Panc1 (cell line): ENCODE results near the gene IRS4. TPM values are rescaled to one million over a fixed set of nuclear protein-coding genes. Genes with fewer than 3 reads are reported as not detected.

Experiments
- ATAC-seq: fragments of 200-7000 bp; cut with Tn5 transposase; 2 replicates; pipeline ENCODE4 v1.9.1; 2020; ENCODE audit warnings: mild to moderate bottlenecking, moderate library complexity
- BruUV-seq: library from RNA; stranded (reverse); fragments of 400-500 nt; replicated peaks from 2 replicates; lab custom pipeline; 2021; lab: Mats Ljungman, UMichigan
- CTCF ChIA-PET: fragments of 300-600 bp; sonication (Branson Sonifier 250); formaldehyde crosslinking; loops from one replicate; lab custom pipeline; 2022; ENCODE audit warnings: antibody characterized with exemption; lab: Charles Lee
- POLR2A ChIA-PET: fragments of 300-600 bp; sonication (Branson Sonifier 250); formaldehyde crosslinking; loops from one replicate; lab custom pipeline; 2022; ENCODE audit warnings: antibody characterized with exemption; lab: Charles Lee
- DNase-seq: peaks from one replicate; pipeline ENCODE4 v3.0.0-alpha.2; 2010; ENCODE audit warnings: low read depth, low spot score
- H3K27ac ChIP-seq: 2 replicates; pipeline ENCODE4 v1.5.1; 2011; ENCODE audit warnings: mild to moderate bottlenecking, low read length, inconsistent platforms
- H3K27me3 ChIP-seq: fragments of 200-500 bp; sonication (Bioruptor generic); 2 replicates; pipeline ENCODE4 v1.6.0; 2014; ENCODE audit warnings: low read length, inconsistent platforms; ENCODE audit not compliant: control insufficient read depth, insufficient read depth
- H3K36me3 ChIP-seq: fragments of 200-500 bp; sonication (Bioruptor generic); 2 replicates; pipeline ENCODE4 v1.5.1; 2014; ENCODE audit warnings: inconsistent platforms, mild to moderate bottlenecking, low read length, moderate library complexity; ENCODE audit not compliant: control insufficient read depth, insufficient read depth
- H3K4me1 ChIP-seq: 2 replicates; pipeline ENCODE4 v1.5.1; 2011; ENCODE audit warnings: inconsistent platforms, mild to moderate bottlenecking, low read length, moderate library complexity; ENCODE audit not compliant: control insufficient read depth, insufficient read depth
- H3K4me3 ChIP-seq, 2 experiments: 2 replicates each; pipeline ENCODE4 v1.5.1; 2011 to 2012; ENCODE audit warnings: low read depth in 2 of 2, low read length in 2 of 2, mild to moderate bottlenecking in 2 of 2, inconsistent platforms in 1 of 2, moderate library complexity in 1 of 2
- H3K9me3 ChIP-seq: fragments of 200-500 bp; sonication (Bioruptor generic); 2 replicates; pipeline ENCODE4 v1.5.1; 2014; ENCODE audit warnings: low read depth, mild to moderate bottlenecking, inconsistent platforms, low read length, moderate library complexity; ENCODE audit not compliant: control insufficient read depth, insufficient read depth
- POLR2AphosphoS5 ChIP-seq: IDR thresholded peaks from 2 replicates; pipeline ENCODE4 v1.6.1; 2012; ENCODE audit warnings: mild to moderate bottlenecking, low read depth, low read length, moderate library complexity
- SIN3A ChIP-seq: IDR thresholded peaks from 2 replicates; pipeline ENCODE4 v1.6.1; 2012; ENCODE audit warnings: low read depth, mild to moderate bottlenecking, low read length, moderate library complexity, borderline replicate concordance; ENCODE audit not compliant: insufficient read depth
- TCF7L2 ChIP-seq: IDR thresholded peaks from 2 replicates; pipeline ENCODE4 v1.6.1; 2011; ENCODE audit warnings: mild to moderate bottlenecking, low read depth, low read length, inconsistent platforms
- in situ Hi-C: cut with HindIII; loops from 2 replicates; pipeline ENCODE4 v1.10.0; 2016; ENCODE audit warnings: low sequenced_read_pairs, low pct_unique_long_range_greater_than_20kb
- intact Hi-C: fragments of 100-400 bp; cut with micrococcal nuclease; formaldehyde crosslinking; loops from one replicate; pipeline ENCODE4 v1.10.0; 2022; ENCODE audit not compliant: unreplicated experiment
- total RNA-seq: library from RNA; stranded (reverse); gene quantifications from one replicate; pipeline ENCODE4 v1.2.1, GENCODE V29; 2021; ENCODE audit not compliant: unreplicated experiment
- TF ChIP-seq, protein P1 (sequence below), 2 experiments: IDR thresholded peaks; 2 replicates each; pipeline ENCODE4 v1.6.1; 2011 to 2012; ENCODE audit warnings: low read depth in 2 of 2, control low read depth in 1 of 2, low read length in 1 of 2, mild to moderate bottlenecking in 1 of 2, moderate library complexity in 1 of 2; ENCODE audit not compliant: insufficient read depth in 1 of 2
- TF ChIP-seq, protein P2 (sequence below): fragments of 450-650 bp; IDR thresholded peaks from 2 replicates; pipeline ENCODE4 v1.5.1; 2017; ENCODE audit warnings: mild to moderate bottlenecking

Gene IRS4
- total RNA-seq, 1 experiment from 2014 or later, result not detected

DNA sequence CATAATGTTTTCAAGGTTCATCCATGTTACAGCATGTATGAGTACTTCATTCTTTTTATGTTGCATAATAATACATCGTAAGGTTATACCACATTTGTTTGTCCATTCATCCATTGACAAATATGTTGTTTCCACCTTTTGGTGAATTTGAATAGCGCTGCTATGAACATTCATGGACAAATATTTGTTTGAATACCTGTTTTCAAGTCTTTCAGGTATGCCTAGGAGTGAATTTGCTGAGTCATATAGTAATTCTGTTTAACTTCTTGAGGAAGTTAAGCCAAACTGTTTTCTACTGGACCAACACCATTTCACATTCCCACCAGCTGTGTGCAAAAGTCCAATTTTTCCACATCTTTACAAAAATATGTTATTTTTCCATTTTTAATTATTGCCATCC is 31.5 kb downstream of the IRS4 start:
- CTCF ChIA-PET, result no interaction called here
- no peak for ATAC-seq
- BruUV-seq, result no TSS peak
- Histone ChIP-seq H3K27me3 (peaks cover 2% of the 10 kb centered on the region; the same call in 1 of the 2 replicates), H3K27ac (no peak overlapping the region), H3K36me3 (no peaks in the 10 kb centered on the region), H3K4me1 (no peaks in the 10 kb centered on the region), H3K9me3 (no peaks in the 10 kb centered on the region), H3K4me3 (no peak overlapping the region)
- intact Hi-C loops, result no loop called here
- POLR2A ChIA-PET, result no interaction called here
- in situ Hi-C loops, result no loop called here
- no peak for DNase-seq
- no peak for TF ChIP-seq POLR2AphosphoS5
- no peak for TF ChIP-seq TCF7L2
- TF ChIP-seq, protein P1, sequence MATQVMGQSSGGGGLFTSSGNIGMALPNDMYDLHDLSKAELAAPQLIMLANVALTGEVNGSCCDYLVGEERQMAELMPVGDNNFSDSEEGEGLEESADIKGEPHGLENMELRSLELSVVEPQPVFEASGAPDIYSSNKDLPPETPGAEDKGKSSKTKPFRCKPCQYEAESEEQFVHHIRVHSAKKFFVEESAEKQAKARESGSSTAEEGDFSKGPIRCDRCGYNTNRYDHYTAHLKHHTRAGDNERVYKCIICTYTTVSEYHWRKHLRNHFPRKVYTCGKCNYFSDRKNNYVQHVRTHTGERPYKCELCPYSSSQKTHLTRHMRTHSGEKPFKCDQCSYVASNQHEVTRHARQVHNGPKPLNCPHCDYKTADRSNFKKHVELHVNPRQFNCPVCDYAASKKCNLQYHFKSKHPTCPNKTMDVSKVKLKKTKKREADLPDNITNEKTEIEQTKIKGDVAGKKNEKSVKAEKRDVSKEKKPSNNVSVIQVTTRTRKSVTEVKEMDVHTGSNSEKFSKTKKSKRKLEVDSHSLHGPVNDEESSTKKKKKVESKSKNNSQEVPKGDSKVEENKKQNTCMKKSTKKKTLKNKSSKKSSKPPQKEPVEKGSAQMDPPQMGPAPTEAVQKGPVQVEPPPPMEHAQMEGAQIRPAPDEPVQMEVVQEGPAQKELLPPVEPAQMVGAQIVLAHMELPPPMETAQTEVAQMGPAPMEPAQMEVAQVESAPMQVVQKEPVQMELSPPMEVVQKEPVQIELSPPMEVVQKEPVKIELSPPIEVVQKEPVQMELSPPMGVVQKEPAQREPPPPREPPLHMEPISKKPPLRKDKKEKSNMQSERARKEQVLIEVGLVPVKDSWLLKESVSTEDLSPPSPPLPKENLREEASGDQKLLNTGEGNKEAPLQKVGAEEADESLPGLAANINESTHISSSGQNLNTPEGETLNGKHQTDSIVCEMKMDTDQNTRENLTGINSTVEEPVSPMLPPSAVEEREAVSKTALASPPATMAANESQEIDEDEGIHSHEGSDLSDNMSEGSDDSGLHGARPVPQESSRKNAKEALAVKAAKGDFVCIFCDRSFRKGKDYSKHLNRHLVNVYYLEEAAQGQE (IDR thresholded peaks at IDR 0.05; ENCODE audit: insufficient read depth in 1 of 2, low read depth in 2 of 2, low read length in 1 of 2), result no peak
- no peak for TF ChIP-seq SIN3A
- TF ChIP-seq, protein P2, sequence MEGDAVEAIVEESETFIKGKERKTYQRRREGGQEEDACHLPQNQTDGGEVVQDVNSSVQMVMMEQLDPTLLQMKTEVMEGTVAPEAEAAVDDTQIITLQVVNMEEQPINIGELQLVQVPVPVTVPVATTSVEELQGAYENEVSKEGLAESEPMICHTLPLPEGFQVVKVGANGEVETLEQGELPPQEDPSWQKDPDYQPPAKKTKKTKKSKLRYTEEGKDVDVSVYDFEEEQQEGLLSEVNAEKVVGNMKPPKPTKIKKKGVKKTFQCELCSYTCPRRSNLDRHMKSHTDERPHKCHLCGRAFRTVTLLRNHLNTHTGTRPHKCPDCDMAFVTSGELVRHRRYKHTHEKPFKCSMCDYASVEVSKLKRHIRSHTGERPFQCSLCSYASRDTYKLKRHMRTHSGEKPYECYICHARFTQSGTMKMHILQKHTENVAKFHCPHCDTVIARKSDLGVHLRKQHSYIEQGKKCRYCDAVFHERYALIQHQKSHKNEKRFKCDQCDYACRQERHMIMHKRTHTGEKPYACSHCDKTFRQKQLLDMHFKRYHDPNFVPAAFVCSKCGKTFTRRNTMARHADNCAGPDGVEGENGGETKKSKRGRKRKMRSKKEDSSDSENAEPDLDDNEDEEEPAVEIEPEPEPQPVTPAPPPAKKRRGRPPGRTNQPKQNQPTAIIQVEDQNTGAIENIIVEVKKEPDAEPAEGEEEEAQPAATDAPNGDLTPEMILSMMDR, result no peak

DNA sequence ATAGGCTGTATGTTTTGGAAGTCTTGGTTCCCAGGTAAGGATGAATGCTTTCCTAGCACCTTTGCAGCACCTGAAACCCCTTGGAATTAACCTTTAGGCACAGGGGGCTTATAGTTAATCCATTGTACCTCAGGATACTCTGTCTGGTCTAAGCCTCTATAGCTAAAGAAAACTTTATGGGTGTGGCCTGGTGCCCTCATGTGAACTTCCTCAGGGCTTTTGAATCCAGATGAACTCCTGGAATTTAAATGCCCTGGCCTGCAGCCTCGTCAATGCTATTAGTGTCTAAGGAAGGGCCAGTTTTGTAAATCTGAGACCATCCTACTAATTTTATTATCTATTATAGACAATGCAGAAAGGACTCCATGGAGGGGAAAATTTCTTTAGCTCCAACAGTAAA is 33.8 kb downstream of the IRS4 start:
- TF ChIP-seq TCF7L2 (no peak), POLR2AphosphoS5 (no peak), SIN3A (no peak)
- TF ChIP-seq, protein P2, result no peak
- TF ChIP-seq, protein P1 (IDR thresholded peaks at IDR 0.05; ENCODE audit: insufficient read depth in 1 of 2, low read depth in 2 of 2, low read length in 1 of 2), result no peak
- in situ Hi-C loops, result no loop called here
- POLR2A ChIA-PET, result no interaction called here

More for the DNA sequence above, 33.8 kb downstream of the IRS4 start:
- CTCF ChIA-PET, result no interaction called here
- Histone ChIP-seq H3K9me3 (no peaks in the 10 kb centered on the region), H3K27me3 (peaks cover 2% of the 10 kb centered on the region; the same call in 1 of the 2 replicates), H3K36me3 (no peaks in the 10 kb centered on the region), H3K4me1 (no peaks in the 10 kb centered on the region), H3K4me3 (no peak overlapping the region), H3K27ac (no peak overlapping the region)
- BruUV-seq, result no TSS peak
- no peak for DNase-seq
- ATAC-seq, result no peak
- intact Hi-C loops, result no loop called here
